ENCODE data around the gene IMPA2.

Gene IMPA2

DNA sequence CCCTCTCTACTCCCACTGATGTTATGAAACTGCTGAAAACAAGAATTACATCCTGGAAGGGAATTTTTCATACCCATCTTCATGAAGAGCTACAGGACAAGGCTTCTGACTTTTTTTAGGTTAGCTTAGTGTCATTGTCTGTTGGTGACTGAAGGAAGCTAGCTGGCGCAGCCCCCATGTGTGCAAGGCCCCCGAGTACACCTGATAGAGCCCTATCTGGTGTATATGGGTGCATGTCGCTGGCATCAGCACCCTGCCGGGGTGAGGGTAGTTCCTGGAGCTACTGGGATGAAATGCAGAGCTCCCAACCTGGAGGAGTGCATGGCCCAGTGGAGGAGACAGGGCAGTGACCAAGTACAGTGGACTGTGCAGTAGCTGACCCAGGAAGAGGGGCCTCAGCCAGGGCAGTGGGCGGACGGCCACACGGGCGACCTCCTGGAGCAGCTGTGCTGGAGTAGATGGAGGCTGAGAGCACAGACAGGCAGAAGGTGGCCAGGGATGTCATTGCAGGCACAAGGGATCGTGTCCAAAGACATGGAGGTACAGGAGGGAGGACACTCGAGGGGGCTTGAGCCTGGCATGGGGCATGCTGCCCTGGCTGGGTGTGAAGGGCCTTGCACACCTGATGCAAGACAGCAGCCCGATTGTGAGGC lies 12.1 kb downstream of the IMPA2 start:
- H3K9ac ChIP-seq = no peak overlapping the region
- no peaks in the 10 kb centered on the region for H4K20me1 ChIP-seq (ENCODE audit: insufficient read depth)
- H3K4me1 ChIP-seq (ENCODE audit: low read depth, poor library complexity, severe bottlenecking) = peaks cover 9% of the 10 kb centered on the region
- H3K27me3 ChIP-seq (ENCODE audit: insufficient read depth, low read depth) = no peaks in the 10 kb centered on the region
- no peaks in the 10 kb centered on the region for H3K36me3 ChIP-seq (ENCODE audit: insufficient read depth)
- H3K4me3 ChIP-seq (IDR thresholded peaks at IDR 0.05; ENCODE audit: insufficient read depth, low read depth, low read length) = no peak overlapping the region
- H3K79me2 ChIP-seq (ENCODE audit: insufficient read depth, low read depth) = no peaks in the 10 kb centered on the region
- no peak overlapping the region for H3K27ac ChIP-seq
- H3K4me2 ChIP-seq = no peak overlapping the region
- no peak overlapping the region for H2AFZ ChIP-seq (ENCODE audit: low read depth)
- TF ChIP-seq, protein P1, sequence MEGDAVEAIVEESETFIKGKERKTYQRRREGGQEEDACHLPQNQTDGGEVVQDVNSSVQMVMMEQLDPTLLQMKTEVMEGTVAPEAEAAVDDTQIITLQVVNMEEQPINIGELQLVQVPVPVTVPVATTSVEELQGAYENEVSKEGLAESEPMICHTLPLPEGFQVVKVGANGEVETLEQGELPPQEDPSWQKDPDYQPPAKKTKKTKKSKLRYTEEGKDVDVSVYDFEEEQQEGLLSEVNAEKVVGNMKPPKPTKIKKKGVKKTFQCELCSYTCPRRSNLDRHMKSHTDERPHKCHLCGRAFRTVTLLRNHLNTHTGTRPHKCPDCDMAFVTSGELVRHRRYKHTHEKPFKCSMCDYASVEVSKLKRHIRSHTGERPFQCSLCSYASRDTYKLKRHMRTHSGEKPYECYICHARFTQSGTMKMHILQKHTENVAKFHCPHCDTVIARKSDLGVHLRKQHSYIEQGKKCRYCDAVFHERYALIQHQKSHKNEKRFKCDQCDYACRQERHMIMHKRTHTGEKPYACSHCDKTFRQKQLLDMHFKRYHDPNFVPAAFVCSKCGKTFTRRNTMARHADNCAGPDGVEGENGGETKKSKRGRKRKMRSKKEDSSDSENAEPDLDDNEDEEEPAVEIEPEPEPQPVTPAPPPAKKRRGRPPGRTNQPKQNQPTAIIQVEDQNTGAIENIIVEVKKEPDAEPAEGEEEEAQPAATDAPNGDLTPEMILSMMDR (conservative IDR thresholded peaks at IDR 0.05; ENCODE audit: low read depth, low read length) = no peak

DNA sequence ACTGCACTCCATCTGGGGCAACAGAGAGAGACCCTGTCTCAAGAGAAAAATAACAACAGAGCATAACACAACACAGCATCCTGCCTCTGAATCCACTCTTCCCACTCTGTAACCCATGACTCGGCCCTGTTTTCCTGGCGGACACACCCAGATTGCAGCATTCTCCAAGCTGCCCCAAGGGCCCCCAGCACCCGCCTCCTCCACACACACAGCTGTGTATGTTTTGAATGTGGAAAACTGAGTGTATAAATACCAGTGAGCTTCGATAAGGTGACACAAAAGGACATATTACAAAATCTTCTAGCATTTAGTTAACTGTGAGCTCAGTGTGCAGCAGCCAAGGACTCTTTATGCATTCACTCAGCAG lies 13.0 kb downstream of the IMPA2 start:
- H4K20me1 ChIP-seq (ENCODE audit: insufficient read depth) = no peaks in the 10 kb centered on the region
- H2AFZ ChIP-seq (ENCODE audit: low read depth) = no peak overlapping the region
- H3K9ac ChIP-seq = no peak overlapping the region
- no peaks in the 10 kb centered on the region for H3K36me3 ChIP-seq (ENCODE audit: insufficient read depth)
- H3K27ac ChIP-seq = no peak overlapping the region
- no peaks in the 10 kb centered on the region for H3K27me3 ChIP-seq (ENCODE audit: insufficient read depth, low read depth)
- TF ChIP-seq, protein P1 (conservative IDR thresholded peaks at IDR 0.05; ENCODE audit: low read depth, low read length) = no peak
- no peak overlapping the region for H3K4me2 ChIP-seq
- H3K4me1 ChIP-seq (ENCODE audit: low read depth, poor library complexity, severe bottlenecking) = peaks cover 12% of the 10 kb centered on the region
- H3K4me3 ChIP-seq (IDR thresholded peaks at IDR 0.05; ENCODE audit: insufficient read depth, low read depth, low read length) = no peak overlapping the region
- H3K79me2 ChIP-seq (ENCODE audit: insufficient read depth, low read depth) = no peaks in the 10 kb centered on the region

DNA sequence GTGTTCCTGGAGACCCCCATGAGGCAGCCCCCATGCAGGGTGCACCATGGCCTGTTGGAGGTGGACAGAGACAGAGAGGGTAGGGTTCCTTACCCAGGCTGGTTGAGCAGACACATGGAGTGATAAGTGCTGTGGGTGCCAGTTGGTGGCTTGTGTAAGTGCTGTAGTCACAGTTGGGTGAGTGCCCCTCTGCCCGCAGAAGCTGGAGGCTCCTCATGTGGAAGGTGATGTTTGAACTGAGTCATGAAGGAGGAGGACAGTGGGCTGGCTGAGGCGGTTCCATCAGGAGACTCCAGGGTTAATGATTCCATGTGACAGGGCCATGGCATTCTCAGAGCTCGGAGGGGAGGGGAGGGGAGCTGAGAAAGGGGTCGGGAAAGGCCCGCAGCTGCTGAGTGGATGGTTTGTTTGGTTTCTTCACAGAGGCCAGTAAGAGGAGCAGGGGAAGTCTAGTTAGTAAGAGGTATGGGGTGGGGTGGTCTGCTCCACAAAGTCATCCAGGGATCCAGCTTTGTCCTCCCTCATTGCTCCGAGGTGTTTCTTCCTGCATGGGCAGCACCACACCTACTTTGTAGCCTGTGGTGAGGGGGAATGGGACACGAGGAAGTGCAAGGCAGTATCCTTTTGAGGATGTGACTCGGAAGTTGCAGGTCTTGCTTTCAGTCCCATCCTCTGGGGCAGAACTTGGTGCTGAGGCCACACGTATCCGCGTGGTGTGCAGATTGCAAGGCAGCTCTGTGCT lies 13.6 kb downstream of the IMPA2 start:
- 0 out of 2 replicates have a peak overlapping the region, but pooled peaks have one; percentile 30 for H2AFZ ChIP-seq (ENCODE audit: low read depth)
- no peaks in the 10 kb centered on the region for H3K36me3 ChIP-seq (ENCODE audit: insufficient read depth)
- H3K4me2 ChIP-seq = no peak overlapping the region
- H3K79me2 ChIP-seq (ENCODE audit: insufficient read depth, low read depth) = no peaks in the 10 kb centered on the region
- no peaks in the 10 kb centered on the region for H3K27me3 ChIP-seq (ENCODE audit: insufficient read depth, low read depth)
- no peaks in the 10 kb centered on the region for H4K20me1 ChIP-seq (ENCODE audit: insufficient read depth)
- no peak overlapping the region for H3K9ac ChIP-seq
- TF ChIP-seq, protein P1 (conservative IDR thresholded peaks at IDR 0.05; ENCODE audit: low read depth, low read length) = no peak
- peaks cover 12% of the 10 kb centered on the region for H3K4me1 ChIP-seq (ENCODE audit: low read depth, poor library complexity, severe bottlenecking)
- H3K27ac ChIP-seq = no peak overlapping the region
- no peak overlapping the region for H3K4me3 ChIP-seq (IDR thresholded peaks at IDR 0.05; ENCODE audit: insufficient read depth, low read depth, low read length)

DNA sequence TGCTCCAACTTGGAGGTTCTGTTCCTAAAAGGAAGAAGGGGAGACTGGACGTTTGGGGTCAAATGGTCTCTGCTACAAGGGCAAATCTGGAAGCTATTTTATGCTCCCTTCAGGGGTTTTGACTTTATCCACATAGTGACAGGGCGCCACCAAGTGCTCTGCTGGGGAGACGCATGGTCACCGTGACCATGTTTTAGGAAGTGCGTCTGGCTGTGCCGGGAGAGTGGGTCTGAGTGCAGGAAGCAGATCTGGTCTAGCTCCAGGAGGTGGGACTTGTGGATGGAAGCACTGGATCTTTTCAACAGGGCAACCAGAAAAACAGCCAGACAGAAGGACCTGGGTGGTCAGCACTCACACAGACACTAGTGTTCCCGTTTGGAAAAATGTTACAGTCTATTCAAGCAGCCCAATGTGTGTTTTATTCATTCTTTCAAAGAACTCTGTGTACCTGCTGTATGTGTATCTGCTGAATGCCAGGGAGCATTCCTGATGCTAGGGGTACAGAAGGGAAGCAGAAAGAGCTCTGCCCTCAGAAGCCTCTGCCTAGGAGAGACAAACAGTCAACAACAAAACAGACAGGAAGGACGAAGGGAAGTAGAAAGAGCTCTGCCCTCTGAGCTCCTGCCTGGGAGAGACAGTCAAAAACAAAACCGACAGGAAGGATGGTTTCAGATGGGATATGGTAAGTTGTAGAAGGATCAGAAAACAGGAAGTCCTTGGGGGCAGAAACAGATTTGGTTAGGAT lies 14.3 kb downstream of the IMPA2 start:
- H3K79me2 ChIP-seq (ENCODE audit: insufficient read depth, low read depth) = no peaks in the 10 kb centered on the region
- H3K4me2 ChIP-seq = no peak overlapping the region
- peak overlapping the region; percentile 30; the same call in 1 of the 2 replicates for H2AFZ ChIP-seq (ENCODE audit: low read depth)
- H3K27me3 ChIP-seq (ENCODE audit: insufficient read depth, low read depth) = no peaks in the 10 kb centered on the region
- H3K36me3 ChIP-seq (ENCODE audit: insufficient read depth) = no peaks in the 10 kb centered on the region
- H4K20me1 ChIP-seq (ENCODE audit: insufficient read depth) = no peaks in the 10 kb centered on the region
- H3K4me1 ChIP-seq (ENCODE audit: low read depth, poor library complexity, severe bottlenecking) = peaks cover 12% of the 10 kb centered on the region
- TF ChIP-seq, protein P1 (conservative IDR thresholded peaks at IDR 0.05; ENCODE audit: low read depth, low read length) = peak; percentile 71
- no peak overlapping the region for H3K27ac ChIP-seq
- no peak overlapping the region for H3K4me3 ChIP-seq (IDR thresholded peaks at IDR 0.05; ENCODE audit: insufficient read depth, low read depth, low read length)
- H3K9ac ChIP-seq = no peak overlapping the region
